ENCODE data around the gene CAMK2B. TPM values are rescaled to one million over a fixed set of nuclear protein-coding genes. Genes with fewer than 3 reads are reported as not detected.

CAMK2B gene
- total RNA-seq, 1 donor from 2014 or later = 0.09 TPM

DNA sequence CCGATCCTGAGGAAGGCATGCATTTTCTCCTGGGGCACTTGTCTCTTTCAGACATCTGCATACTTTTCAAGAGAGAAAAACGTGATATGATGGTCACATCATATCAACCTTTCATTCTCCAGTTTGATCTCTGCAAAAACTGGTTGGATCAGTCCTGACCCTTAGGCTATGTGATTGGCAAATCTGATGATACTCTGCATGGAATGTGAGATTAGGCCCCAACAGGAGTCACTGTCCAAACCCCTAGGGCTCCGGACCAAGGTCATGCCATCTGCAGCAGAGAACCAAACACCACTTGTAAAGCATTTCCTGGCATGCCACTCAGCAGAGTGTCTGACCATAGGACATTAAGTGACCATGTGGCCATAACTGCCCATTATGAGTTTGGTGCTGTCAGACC lies 144.8 kb downstream of the CAMK2B start:
- Histone ChIP-seq H3K27me3 (no peaks in the 10 kb centered on the region), H3K9ac (no peak overlapping the region), H3K4me1 (peaks cover 11% of the 10 kb centered on the region), H3K4me3 (no peak overlapping the region), H4K20me1 (ENCODE audit: low read depth) (no peaks in the 10 kb centered on the region), H3K9me3 (ENCODE audit: low read depth) (no peaks in the 10 kb centered on the region), H3K36me3 (no peaks in the 10 kb centered on the region), H3F3A (ENCODE audit: low read depth) (no peaks in the 10 kb centered on the region), H2AFZ (replicated peaks) (no peak overlapping the region), H3K27ac (no peak overlapping the region), H3K79me2 (ENCODE audit: low read depth) (no peaks in the 10 kb centered on the region), H3K4me2 (no peak overlapping the region)
- no peak for TF ChIP-seq EZH2phosphoT487 (IDR thresholded peaks at IDR 0.05)
- TF ChIP-seq, protein P1, sequence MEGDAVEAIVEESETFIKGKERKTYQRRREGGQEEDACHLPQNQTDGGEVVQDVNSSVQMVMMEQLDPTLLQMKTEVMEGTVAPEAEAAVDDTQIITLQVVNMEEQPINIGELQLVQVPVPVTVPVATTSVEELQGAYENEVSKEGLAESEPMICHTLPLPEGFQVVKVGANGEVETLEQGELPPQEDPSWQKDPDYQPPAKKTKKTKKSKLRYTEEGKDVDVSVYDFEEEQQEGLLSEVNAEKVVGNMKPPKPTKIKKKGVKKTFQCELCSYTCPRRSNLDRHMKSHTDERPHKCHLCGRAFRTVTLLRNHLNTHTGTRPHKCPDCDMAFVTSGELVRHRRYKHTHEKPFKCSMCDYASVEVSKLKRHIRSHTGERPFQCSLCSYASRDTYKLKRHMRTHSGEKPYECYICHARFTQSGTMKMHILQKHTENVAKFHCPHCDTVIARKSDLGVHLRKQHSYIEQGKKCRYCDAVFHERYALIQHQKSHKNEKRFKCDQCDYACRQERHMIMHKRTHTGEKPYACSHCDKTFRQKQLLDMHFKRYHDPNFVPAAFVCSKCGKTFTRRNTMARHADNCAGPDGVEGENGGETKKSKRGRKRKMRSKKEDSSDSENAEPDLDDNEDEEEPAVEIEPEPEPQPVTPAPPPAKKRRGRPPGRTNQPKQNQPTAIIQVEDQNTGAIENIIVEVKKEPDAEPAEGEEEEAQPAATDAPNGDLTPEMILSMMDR (IDR thresholded peaks at IDR 0.05) = no peak
- no peak for TF ChIP-seq EZH2 (IDR thresholded peaks at IDR 0.05)
- DNase-seq (ENCODE audit: low spot score) = no peak
- peaks cover 25% of the 10 kb centered on the region for H3K4me1 Mint-ChIP-seq
- H3K4me3 Mint-ChIP-seq = no peak overlapping the region
- no peak overlapping the region for H3K27ac Mint-ChIP-seq
- peaks cover 16% of the 10 kb centered on the region for H3K9me3 Mint-ChIP-seq
- no peaks in the 10 kb centered on the region for H3K36me3 Mint-ChIP-seq
- peaks cover 2% of the 10 kb centered on the region for H3K27me3 Mint-ChIP-seq (ENCODE audit: insufficient read depth, low read depth)

DNA sequence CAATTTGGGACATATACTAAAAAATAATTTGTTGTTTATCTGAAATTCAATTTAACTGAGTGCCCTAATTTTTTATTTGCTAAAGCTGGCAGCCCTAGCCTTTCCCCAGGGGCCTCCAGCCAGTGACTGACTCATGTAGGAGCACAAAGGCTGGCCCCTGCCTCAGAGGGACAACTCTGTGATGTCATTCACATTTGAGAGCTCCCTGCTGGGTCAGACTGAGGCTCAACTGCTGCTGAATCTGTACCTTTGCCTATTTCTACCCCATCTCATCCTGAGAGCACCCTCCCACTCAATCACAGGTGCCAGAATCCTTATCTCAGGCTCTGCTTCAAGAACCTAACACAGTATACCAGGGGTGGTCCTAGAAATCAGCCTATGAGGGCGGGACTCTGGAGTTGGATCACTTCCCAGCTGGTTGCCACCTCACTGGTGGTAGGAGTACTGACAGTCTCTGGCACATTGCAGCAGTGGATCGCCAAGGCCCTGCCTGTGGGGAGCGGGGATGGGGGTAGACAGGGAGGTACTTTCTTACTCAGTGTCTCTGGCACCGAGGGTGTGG lies 147.7 kb downstream of the CAMK2B start:
- Mint-ChIP-seq H3K27me3 (ENCODE audit: insufficient read depth, low read depth) (peaks cover 2% of the 10 kb centered on the region), H3K36me3 (no peaks in the 10 kb centered on the region), H3K4me3 (no peak overlapping the region), H3K4me1 (peaks cover 25% of the 10 kb centered on the region), H3K9me3 (peaks cover 11% of the 10 kb centered on the region), H3K27ac (peak overlapping the region; percentile 14)
- Histone ChIP-seq H3F3A (ENCODE audit: low read depth) (no peaks in the 10 kb centered on the region), H3K27me3 (peaks cover 6% of the 10 kb centered on the region), H2AFZ (replicated peaks) (peak overlapping the region; percentile 53), H3K9me3 (ENCODE audit: low read depth) (no peaks in the 10 kb centered on the region), H3K9ac (no peak overlapping the region), H3K36me3 (no peaks in the 10 kb centered on the region), H3K4me3 (no peak overlapping the region), H3K4me2 (no peak overlapping the region), H3K79me2 (ENCODE audit: low read depth) (no peaks in the 10 kb centered on the region), H3K4me1 (peaks cover 4% of the 10 kb centered on the region), H3K27ac (no peak overlapping the region), H4K20me1 (ENCODE audit: low read depth) (no peaks in the 10 kb centered on the region)
- DNase-seq (ENCODE audit: low spot score) = peak; percentile 26
- TF ChIP-seq EZH2phosphoT487 (IDR thresholded peaks at IDR 0.05) = no peak
- TF ChIP-seq, protein P1 (IDR thresholded peaks at IDR 0.05) = no peak
- no peak for TF ChIP-seq EZH2 (IDR thresholded peaks at IDR 0.05)

DNA sequence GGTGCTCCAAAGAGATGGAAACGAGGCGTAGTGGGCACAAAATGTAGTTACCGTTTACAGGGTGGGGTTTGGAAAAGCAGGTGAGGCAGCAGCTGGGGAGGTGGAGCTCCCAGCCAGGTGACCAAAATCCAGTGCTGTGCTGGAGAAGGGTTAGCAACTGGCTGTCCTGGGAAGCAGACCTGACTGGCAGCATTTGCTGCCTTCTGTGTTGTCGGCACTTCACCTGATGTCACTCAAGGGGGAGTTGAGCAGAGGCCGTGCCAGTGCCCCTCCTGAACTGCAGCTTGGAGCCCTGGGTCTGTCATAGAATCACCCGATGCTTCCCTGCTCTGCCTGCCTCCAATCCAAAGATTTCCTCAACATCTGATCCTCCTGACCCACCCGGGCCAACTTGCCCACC lies 148.9 kb downstream of the CAMK2B start:
- no peaks in the 10 kb centered on the region for H3K27me3 Mint-ChIP-seq (ENCODE audit: insufficient read depth, low read depth)
- Histone ChIP-seq H2AFZ (replicated peaks) (no peak overlapping the region), H3F3A (ENCODE audit: low read depth) (no peaks in the 10 kb centered on the region), H3K9ac (no peak overlapping the region), H3K4me1 (peaks cover 4% of the 10 kb centered on the region), H4K20me1 (ENCODE audit: low read depth) (no peaks in the 10 kb centered on the region), H3K27ac (no peak overlapping the region), H3K9me3 (ENCODE audit: low read depth) (no peaks in the 10 kb centered on the region), H3K79me2 (ENCODE audit: low read depth) (no peaks in the 10 kb centered on the region), H3K4me2 (no peak overlapping the region), H3K27me3 (peaks cover 6% of the 10 kb centered on the region), H3K36me3 (no peaks in the 10 kb centered on the region), H3K4me3 (no peak overlapping the region)
- H3K4me3 Mint-ChIP-seq = no peak overlapping the region
- no peak overlapping the region for H3K27ac Mint-ChIP-seq
- no peak for DNase-seq (ENCODE audit: low spot score)
- TF ChIP-seq EZH2phosphoT487 (IDR thresholded peaks at IDR 0.05) = no peak
- TF ChIP-seq, protein P1 (IDR thresholded peaks at IDR 0.05) = no peak
- no peak for TF ChIP-seq EZH2 (IDR thresholded peaks at IDR 0.05)
- H3K4me1 Mint-ChIP-seq = peaks cover 25% of the 10 kb centered on the region
- no peaks in the 10 kb centered on the region for H3K36me3 Mint-ChIP-seq
- H3K9me3 Mint-ChIP-seq = peaks cover 6% of the 10 kb centered on the region
